ENCODE results near the gene CD109.

GRCh38 chr6:73728548-73729205 is 32.7 kb downstream of the CD109 start:
- TF ChIP-seq EZH2 (IDR thresholded peaks at IDR 0.05; ENCODE audit: borderline replicate concordance) (no peak), CTCF (IDR thresholded peaks at IDR 0.05; ENCODE audit: poor library complexity) (no peak)

Data from hepatocyte (in vitro differentiated cells).